HG03565 (cell line): ENCODE measurements around the gene PALLD.

Experiments used
- ATAC-seq: cut with Tn5 transposase; IDR thresholded peaks from one replicate; pipeline ENCODE4 v1.9.1; 2021; ENCODE audit warnings: mild to moderate bottlenecking, moderate library complexity; ENCODE audit not compliant: unreplicated experiment

The PALLD gene

GRCh38 chr4:168637872-168638756, 141.3 kb downstream of the PALLD start:
- ATAC-seq = no peak

DNA sequence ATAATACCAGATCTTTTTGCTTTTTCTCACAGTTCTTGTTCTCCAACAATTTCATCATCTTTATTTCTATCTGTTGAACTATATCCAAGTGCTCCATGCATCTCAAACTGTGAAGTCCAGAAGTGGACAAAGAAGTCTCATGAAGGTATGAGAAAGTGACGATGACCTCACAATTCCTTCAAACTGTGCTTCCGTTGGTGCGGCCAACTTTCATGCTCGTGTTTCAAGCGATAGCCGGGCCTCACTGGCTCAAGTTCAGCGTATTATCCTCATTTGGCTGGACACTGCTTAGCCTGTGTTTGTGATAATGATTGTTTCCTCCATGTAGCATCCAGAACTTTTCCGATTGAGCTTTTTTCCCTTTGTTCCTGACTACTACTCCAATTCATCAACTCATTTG, 143.1 kb downstream of the PALLD start:
- no peak for ATAC-seq

GRCh38 chr4:168641811-168642140, 144.9 kb downstream of the PALLD start:
- ATAC-seq = no peak

DNA sequence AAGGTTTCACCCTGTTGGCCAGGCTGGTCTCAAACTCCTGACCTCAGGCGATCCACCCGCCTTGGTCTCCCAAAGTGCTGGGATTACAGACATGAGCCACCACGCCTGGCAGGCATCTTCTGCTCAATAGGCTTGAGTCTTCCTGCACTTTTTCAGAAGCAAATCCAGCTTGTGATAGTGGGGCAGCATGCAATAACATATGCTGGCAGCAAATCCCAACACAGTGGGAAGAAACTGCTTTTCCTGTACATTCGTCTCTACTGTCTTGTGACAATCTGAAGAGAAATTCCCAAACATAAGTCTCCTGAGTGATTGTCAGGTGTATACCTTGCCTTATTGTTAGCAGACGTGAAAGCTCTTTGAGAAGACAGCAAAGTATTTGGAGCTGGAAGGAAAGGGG, 145.7 kb downstream of the PALLD start:
- ATAC-seq = no peak

DNA sequence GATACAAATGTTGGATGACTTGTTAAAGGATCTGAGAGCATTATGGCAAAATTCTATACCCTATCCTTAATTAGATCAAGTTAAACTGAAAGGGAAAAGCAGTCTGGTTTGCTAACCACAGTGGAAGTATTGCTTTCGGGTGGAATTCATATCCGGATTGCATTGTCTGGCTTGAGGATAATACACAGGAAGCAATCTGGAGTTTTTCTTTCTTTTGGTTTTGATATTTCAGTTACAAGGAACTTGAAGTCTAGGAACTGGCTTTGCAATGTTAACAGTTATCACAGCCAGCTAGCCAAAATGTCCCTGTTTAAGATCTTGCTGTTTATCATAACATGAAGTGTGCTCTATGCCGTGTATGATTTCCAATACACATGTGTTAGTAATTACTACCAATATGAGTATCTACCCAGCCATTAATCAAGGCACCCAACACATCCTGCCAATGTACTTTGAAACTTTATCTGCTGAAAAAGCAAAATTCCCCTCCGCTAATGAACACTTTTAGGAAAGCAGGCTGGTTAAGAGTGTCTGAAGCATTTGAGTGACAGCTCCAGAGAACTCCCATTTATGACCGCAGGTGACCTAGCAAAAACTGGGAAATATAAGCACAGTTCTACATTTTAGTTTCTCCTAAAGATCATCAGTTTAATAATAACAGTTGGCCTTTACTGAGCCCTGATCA, 146.4 kb downstream of the PALLD start:
- no peak for ATAC-seq

GRCh38 chr4:168643796-168644159, 146.9 kb downstream of the PALLD start:
- ATAC-seq = no peak

DNA sequence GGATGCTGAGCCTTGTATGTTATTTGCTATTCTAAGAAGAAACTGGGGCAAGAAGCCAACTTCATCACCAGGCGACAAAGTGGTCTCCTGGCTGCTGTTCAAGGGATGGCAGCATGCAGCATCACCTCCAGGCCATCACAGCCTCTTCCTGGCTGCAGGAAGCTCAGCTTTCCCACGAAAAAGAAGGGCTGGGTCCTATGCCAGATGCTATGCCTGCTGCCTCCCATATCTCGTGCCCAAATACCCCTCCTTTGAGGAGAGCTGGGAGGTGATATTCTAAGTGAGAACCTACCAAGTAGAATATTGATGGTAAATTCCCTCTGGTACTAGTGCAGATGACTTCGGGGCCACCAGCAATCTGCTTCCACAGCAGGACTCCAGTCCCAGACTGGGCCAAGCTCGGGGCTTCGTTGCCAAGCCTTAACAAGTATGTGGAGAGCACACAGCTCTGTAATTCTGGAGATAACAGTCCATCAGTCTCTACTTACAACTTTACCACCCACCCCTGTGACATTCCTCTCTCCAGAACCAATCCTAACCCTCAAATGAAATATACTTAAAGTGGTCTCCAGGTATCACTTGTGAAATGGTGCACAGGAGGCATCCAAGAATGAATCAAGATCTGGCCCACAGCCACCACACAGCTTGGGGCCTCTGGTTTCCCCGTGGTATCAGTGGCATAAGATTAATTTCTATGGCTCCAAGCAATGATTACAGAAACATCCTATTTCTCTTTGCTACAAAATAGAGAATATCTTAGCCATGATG, 149.3 kb downstream of the PALLD start:
- no peak for ATAC-seq

- ATAC-seq = no peak
Observed at GRCh38 chr4:168647646-168648375, 151.0 kb downstream of the PALLD start.

GRCh38 chr4:168648494-168648893, 151.6 kb downstream of the PALLD start:
- no peak for ATAC-seq

- ATAC-seq = no peak
Observed at GRCh38 chr4:168648929-168649328, 152.1 kb downstream of the PALLD start.

DNA sequence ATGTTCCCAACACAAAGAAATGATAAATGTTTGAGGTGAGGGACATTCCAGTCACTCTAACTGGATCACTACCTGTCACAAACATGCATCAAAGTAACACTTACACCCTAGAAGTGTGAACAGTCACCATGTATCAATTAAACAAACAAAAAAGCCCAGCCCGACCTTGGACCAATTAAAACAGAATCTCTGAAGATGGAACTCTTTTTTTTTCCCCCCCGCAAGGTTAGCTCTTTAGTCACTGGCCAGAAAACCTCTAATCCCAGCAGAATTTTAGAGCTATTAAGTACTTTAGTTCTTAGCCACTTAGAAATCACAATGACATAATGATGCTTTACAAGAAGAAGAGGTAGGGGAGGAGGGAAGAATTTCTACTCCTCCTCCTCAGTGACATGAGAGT, 154.5 kb downstream of the PALLD start:
- no peak for ATAC-seq

DNA sequence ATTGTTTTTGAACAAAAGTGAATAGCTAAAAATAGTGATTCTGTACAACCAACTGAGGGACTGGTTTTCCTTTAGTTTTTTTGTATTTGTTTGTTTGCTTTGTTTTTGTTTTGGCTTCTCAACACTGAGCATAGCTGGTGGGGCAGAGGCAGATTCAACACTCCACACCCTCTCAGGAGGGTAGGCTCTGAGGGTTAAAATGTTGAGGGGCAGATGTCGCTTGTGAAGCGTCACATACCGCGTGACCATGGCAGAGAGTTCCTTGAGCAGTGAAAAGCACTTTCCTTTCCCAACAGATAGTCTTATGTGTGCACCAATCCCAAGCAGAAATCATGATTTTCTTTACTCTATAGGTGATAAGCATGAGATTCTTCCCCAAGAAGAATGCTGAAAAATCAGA, 155.0 kb downstream of the PALLD start:
- no peak for ATAC-seq

DNA sequence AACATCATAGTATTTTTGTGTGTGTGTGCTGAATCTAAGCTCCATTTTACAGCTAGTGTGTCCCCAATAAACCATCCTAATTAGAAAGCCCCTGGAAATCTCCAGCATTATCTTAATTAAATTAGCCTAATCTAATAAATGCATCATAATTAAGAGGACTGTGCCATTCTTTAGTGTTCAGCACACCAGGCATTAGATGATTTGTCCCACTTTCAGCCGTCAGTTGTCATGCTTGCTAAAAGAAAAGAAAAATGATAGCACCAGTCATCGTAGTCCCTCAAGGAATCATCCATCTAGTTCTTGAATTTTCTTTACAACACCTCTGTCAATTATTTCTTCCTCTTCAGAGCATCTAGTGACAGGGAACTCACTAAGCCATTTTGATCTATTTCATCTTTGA, 155.9 kb downstream of the PALLD start:
- no peak for ATAC-seq

DNA sequence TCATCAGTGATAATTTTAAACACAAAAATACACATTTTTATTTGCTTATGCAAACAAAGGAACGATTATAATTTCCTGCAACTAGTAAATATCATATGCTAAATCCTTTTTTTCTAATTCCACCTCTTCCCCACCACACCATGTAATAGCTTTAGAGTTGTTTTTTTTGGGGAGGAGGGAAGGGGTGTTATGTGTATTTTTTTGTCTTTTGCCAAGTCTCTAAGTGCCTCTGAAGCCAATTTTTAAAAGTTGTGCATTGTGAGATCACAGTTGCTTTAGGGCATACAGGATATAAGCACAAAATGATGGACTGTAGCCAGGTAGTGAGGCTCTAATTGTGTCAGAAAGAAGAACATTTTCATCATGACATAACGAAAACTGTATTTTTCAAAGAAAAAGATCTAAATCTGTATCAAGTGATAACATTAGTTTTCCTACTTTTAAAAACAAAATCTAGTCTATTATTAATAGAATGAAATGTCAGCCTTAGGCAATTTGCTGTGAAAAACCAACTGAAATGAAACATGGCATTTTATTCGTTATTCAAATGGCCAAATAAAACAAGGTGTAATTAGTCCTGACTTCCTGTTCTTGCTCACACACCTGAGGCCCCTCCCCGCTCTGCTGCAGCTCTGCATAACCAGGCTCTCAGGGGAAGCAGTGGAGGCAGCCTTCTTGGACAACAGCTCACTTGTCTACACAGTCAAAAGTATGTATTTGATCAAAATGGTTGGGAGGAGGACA, 157.4 kb downstream of the PALLD start:
- no peak for ATAC-seq

DNA sequence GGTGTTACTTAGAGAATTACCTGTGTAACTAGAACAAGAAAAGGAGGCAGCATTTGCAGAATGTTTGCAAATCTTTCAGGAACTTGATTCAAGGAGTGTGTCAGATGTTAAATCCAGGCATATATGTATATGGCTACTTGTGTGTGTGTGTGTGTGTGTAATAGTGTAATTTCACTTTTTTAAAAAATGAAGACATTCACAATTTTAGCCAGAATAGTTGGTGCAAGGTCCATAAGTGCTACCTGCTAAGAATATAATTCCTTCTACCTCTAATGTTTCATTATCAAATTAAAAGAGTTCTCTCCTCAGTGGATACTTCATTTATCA, 158.0 kb downstream of the PALLD start:
- no peak for ATAC-seq

- ATAC-seq = no peak
Observed at GRCh38 chr4:168655182-168655581, 158.3 kb downstream of the PALLD start.

GRCh38 chr4:168656055-168656660, 159.3 kb downstream of the PALLD start:
- ATAC-seq = no peak

GRCh38 chr4:168656946-168657473, 160.2 kb downstream of the PALLD start:
- no peak for ATAC-seq

DNA sequence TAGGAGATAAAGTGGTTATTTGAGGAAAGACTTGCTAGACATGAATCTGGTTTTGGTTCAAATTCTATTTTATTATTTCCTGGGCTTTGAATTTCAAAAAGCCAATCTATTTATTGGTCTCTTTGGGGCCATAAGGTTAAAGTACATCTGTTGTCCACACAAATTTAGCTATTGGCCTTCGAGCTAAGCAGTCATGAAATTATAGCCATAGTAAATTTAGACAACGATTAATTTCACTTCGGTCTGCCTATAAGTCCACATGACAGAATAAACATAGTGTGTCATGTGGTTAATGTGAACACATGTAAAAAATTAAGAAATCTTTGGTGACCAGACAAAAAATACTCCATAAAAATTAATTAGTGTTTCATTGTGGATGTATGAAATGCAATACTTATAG, 161.9 kb downstream of the PALLD start:
- ATAC-seq = no peak
